NB4 (cell line): ENCODE results near the gene TMUB2.

Experiments used
- CTCF ChIP-seq: IDR thresholded peaks from one replicate; pipeline ENCODE4 v1.5.1; 2012; ENCODE audit warnings: low read depth, low read length
- MAX ChIP-seq: IDR thresholded peaks from 2 replicates; pipeline ENCODE4 v1.6.1; 2011; ENCODE audit warnings: low read depth, low read length
- POLR2A ChIP-seq: IDR thresholded peaks from 2 replicates; pipeline ENCODE4 v1.6.1; 2011; ENCODE audit warnings: mild to moderate bottlenecking; ENCODE audit not compliant: insufficient read length; ENCODE audit errors: extremely low read depth

- TF ChIP-seq POLR2A (no peak), CTCF (no peak), MAX (no peak)
Observed at GRCh38 chr17:44229090-44229489, 42.3 kb downstream of the TMUB2 start.
